HG03378 (cell line): Measurements from ENCODE around the gene SNX2.
"Not testable (repeated sequence)": the region's sequence is repeated elsewhere in the genome, so short reads cannot be mapped to it uniquely, and the experiment has no call there.

Experiments used
- ATAC-seq: cut with Tn5 transposase; IDR thresholded peaks from one replicate; pipeline ENCODE4 v1.9.1; 2021; ENCODE audit warnings: mild to moderate bottlenecking, moderate library complexity; ENCODE audit not compliant: unreplicated experiment

SNX2 gene

DNA sequence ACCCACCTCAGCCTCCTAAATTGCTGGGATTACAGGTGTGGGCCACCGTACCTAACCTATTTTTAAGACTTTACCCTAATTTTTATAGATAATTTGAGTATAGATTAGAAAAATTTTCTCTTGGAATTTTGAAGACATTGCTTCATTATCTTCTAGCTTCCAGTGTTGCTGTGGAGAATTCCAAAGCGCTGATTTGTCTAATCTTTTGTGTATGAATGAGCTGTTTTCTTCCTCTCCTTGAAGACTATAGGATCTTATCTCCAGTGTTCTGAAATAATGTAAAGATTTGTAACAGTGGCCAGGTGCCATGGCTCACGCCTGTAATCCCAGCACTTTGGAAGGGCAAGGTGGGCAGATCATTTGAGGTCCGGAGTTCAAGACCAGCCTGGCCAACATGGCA is 64.9 kb downstream of the SNX2 start:
- ATAC-seq: no peak

DNA sequence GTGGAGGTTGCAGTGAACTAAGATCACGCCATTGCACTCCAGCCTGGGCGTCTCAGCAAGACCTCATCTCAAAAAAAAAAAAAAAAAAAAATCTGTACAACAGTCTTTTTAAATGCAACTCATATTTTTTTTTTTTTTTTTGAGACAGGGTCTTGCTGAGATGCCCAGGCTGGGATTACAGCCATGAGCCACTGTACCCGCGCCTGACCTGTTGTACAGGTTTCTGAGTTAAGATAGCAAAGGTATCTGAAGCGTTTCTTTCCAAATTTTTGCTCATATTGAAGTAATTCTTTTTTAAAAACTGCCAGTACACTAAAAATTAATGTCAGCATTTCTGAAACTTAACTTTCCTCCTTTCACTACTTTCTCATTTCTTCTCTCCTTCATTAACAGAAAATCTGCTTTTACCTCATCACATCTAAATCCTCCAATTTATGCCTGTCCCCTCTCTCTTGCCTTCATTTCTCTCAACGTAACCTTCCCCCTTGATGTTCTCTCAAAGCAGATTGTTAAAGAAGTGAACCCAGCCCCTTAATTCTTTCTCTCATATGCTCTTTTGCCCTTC is 67.2 kb downstream of the SNX2 start:
- ATAC-seq: no peak

DNA sequence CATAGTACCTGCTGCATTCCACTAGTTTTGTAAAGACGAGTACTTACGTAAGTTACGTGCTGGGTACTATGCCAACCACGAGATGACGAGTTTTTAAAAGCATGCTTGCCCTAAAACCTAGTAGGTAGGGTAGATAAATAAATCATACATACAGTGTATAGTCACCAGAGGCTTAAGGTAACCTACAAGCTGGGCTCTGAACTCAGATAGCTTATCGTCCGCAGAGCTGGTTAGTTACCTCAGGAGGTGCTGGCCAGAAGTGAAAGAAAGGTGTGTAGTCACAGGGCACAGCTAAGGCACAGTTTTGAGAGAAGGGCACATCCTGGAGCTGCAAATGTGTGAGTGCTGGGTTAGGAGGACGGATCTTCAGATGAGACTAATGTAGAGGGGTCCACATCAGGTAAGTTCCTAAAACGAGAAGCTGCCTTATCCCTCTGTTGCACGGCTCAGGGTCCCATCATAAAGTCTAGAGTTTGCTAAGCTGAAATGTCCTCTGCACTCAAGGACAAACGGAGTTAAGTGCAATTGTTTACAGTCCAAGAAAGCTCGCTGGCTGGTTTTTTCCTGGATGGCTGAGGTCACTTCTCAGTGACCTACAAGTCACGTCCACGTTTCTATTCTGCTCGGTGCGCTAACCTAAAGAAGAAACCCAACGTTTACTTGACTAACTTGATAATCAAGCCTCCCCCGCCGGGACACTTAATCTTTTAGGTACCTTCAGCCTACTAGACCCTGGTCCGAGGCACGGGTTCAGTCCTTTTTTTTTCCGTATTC is 69.4 kb downstream of the SNX2 start:
- peak; percentile 2 for ATAC-seq

DNA sequence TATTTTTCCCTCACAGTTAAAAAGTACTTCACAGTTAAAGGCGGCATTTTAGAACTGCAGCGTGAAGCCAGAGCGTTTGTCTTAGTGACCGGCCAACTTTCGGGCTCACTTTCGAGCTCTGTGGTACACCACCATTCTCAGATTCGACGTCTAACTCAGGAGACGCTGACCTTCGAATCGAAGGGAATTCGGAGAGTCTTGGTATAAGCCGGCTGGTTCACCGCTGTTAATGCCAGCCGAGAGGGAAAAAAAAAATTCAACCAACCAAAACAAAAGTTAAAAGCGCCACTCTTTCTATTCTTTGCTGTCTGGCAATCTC is 70.0 kb downstream of the SNX2 start:
- peak; percentile 50 for ATAC-seq

DNA sequence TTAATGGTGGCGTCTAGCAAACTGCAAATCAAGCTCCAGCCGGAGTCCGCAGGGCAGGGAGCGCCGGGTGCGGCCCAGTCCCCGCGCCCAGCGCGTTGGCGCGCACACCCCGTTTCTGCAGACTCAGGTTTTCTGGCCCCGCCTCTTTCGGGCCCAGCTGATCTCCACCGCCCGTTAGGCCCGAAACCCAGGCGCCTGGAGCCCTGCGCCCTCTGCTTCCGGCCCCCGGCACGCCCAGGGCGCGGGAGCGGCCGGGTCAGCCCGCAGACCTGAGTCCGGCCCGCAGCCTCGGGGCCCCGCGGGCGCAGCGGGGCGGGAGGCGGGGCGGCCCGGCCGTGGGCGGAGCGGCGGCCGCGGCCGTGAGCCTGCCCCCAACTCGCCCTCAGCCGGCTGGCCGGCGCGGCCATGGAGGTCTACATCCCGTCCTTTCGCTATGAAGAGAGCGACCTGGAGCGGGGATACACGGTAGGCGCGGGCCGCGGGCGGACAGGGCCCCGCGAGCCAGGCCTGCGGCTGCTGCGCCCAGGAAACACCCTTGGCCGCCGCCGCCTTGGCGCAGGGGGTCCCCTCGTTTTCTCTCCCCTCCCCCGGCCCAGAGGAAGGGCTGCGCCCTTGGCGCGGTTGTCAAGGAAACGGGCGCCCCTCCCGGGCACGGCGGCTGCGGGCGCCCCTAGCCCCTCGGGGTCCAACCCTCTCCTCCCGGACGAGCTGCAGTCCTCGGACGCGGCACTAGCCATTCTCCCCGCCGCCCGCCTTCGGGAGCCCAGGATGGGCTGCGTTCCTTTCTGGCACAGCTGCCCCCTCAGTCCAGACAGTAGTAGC is 70.6 kb downstream of the SNX2 start, which contains the start of gene SNX24:
TSS of gene SNX24 (plus strand) at position 385 of the 822 bp plus-strand sequence. CDS start at position 406, 21 bp downstream.
- ATAC-seq: peak; percentile 83

DNA sequence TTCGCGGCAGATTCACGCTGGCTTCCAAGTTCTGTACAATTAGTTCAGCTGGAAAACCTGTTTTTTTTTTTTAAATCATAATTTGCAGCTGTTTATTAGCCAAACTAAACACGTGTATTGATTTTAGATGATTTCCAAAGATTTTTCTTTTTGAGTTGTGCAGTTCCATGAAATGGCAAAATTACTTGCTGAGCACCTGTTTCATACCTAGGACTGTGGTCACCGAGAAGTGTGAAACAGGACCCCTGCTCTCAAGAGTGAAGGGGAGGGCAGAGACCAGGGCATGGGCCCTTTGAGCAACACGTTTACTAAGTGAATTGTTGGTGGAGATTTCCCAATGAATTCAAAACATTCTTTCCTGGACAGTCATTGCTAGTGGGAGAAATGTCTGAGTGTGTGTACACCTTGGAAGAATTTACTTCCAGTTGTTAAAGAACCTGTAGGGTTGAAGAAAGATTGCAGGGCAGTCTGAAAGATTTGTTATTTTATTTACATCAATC is 71.2 kb downstream of the SNX2 start:
- no peak for ATAC-seq

DNA sequence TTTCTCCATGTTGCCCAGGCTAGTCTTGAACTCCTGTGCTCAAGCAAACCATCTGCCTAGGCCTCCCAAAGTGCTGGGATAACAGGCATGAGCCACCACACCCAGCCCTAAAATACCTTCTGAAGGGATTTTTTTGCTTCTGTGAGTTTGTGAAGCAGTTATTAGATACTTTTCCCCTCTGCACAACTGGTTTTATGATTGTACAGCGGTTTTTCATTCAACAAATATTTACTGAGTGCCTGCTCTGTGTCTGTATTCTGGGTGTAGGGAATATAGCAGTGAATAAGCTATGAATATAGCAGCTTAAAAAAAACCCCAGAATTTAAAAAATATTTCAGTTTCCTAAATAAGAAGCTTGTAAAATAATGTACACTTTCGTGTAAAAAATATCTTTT is 72.8 kb downstream of the SNX2 start:
- ATAC-seq: no peak

DNA sequence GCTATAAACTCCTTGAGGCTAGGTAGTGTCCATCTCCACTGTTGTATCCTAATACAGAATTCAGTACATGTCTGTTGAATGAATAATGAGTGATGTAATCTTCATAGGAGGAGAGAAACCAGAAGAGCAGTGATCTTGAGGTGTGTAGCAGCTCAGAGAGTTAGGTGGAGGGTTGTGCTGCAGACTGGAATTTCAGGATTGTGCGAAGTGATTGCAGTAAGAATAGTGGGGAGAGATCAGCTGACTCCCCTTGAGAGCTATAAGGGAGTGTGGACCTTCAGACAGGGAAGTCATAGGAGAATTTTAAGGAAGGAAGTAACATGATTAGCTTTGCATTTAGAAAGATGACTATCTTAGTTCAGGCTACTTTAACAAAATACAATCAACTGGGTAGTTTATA is 74.9 kb downstream of the SNX2 start:
- ATAC-seq: no peak

DNA sequence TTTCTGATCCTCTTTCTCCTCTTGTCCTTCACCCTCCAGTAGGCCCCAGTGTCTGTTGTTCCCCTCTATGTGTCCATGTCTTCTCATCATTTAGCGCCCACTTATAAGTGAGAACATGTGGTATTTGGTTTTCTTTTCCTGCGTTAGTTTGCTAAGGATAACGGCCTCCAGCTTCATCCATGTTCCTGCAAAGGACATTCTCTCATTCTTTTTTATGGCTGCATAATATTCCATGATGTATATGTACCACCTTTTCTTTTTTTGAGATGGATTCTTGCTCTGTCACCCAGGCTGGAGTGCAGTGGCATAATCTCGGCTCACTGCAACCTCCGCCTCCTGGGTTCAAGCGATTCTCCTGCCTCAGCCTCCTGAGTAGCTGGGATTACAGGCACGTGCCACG is 82.7 kb downstream of the SNX2 start:
- ATAC-seq: not testable (repeated sequence)

DNA sequence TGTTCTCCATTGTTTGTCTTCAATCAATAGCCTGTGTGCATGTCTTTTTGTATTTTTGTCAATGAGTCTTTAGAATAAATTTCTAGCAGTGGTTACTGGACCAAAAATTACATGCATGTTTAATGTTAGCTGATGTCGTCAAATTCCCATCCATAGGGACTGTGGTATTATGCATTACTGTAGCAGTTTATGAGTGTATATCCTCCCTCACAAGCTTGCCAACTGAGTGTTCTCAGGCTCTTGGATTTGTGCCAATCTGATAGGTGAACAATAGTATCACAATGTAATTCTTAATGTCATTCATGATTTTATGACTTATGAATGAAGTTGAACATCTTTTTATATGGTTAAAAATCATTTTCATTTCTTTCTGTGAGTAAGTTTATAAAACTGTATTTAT is 83.6 kb downstream of the SNX2 start:
- no peak for ATAC-seq

DNA sequence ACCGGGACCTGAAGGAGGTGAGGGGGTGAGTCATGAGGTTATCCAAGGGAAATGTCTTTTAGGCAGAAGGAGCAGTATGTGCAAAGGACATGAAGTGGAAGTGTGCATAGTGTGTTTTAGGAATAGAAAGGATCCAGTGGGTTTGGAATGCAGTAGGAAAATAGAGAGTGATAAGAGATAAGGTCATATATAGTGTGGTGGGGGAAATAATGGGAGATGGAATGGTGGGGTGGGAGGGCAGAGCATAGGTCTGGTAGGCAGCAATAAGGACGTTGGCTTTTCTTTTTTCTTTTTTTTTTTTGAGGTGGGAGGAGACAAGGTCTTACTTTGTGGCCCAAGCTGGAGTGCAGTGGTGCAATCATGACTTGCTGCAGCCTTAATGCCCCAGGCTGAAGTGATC is 88.4 kb downstream of the SNX2 start:
- no peak for ATAC-seq

DNA sequence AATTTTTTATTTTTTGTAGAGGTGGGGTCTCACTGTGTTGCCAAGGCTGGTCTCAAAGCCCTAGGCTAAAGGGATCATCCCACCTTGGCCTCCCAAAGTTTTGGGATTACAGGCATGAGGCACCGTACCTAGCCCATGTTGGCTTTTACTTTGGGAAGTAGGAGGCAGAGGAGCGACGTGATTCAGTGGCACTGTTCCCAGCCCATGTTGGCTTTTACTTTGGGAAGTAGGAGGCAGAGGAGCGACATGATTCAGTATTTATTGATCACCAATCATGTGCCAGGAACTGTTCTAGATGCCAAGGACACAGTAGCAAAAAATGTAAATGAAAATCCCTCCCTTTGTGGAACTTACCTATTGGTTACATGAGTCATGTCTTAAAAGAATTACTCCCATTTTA is 88.8 kb downstream of the SNX2 start:
- no peak for ATAC-seq

DNA sequence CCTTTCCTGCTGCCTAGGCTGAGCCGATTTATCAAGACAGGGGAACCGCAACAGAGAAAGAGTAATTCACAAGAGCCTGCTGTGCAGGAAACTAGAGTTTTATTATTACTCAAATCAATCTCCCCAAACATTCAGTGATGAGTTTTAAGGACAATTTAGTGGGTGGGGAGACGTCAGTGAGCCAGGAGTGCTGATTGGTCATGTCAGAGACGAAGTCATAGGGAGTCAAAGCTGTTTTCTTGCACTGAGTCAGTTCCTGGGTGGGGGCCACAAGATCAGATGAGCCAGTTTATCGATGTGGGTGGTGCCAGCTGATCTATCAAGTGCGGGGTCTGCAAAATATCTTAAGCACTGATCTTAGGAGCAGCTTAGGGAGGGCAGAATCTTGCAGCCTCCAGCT is 89.5 kb downstream of the SNX2 start:
- ATAC-seq: no peak

DNA sequence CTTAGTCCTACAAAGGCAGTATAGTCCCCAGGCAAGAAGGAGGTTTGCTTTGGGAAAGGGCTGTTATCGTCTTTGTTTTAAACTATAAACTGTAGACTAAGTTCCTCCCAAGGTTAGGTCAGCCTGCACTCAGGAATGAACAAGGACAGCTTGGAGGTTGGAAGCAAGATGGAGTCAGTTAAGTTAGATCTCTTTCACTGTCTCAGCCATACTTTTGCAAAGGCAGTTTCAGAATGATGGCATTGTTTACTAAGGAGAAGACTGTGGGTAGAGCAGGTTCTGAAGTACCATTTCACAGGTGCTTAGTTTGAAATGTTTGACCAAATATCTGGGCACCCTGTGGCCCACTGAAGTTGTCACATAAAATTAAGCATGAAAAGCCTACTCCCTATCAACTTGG is 90.0 kb downstream of the SNX2 start:
- ATAC-seq: no peak

DNA sequence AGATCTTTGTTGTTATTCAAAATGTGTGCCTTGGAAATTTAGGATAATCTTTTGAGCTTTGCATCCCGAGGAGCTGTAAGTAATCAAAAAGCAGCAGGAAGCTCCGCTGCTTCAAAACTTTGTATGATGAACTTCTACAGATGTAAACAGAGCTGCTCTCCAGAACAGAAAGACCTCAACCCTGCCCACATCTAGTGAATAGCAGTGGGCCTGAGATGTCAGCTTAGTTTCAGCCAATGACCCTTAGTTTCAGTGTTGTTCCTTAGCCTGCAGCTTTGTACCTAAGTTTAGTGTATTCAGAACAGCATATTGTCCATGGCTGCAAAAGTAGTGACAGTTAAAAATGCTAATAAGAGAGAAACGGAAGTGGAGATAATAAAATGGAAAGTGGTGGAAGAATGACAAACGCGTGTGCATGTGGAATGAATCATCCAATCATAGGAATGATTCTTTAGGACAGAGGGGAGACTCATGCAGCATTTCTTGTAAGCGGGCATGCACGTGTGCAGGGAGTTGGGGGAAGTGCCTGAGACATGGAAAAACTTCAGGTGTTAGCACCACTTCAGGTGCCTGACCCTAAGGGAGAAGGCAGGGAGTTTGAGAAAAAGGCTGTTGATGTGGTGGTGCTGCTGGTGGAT is 95.5 kb downstream of the SNX2 start:
- no peak for ATAC-seq

DNA sequence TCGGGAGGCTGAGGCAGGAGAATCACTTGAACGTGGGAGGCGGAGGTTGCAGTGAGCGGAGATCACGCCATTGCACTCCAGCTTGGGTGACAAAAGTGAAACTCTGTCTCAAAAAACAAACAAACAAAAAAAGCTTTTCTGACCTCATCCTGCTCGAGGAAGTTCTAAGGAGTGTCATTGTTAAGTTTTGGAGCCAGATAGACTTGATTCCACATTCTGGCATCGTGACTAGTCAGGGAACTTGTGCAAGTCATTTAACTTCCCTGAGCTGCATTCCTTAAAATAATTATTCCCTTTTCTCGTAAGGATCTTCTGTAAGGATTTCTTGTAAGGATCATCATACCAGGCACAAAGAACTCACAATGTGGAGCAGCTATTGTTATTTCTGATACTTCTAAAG is 96.8 kb downstream of the SNX2 start:
- no peak for ATAC-seq

DNA sequence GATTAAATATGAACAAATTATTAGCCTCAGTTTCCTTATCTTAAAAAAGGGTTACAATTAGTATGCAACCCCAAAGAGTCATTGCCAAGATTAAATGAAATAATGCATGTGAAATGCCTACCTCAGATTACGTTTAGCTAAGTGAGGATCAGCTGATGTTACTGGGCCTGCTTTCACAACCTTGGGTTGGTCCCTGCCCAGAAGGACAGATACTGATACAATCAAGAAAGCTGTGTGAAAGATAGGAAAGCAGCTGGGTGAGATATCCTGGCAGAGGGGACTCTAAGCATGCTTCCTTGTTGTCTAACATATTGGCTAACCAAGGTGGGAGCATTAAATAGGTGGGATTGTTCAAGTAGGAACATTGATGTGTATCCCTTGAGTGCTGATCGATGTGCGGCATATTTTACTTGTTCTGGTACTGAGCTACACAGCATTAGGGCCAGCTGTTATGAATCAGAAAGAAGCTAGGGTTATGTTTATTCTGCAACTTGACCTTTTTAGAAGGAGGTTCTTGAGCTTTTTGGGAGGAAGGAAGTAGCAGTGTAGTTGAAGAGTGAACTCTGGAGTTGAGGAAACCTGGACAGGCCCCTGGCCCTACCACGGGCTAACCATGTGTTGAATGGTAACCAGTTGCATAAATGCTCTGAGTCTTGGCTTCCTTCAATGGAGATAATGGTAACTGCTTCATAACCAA is 99.4 kb downstream of the SNX2 start:
- ATAC-seq: no peak

DNA sequence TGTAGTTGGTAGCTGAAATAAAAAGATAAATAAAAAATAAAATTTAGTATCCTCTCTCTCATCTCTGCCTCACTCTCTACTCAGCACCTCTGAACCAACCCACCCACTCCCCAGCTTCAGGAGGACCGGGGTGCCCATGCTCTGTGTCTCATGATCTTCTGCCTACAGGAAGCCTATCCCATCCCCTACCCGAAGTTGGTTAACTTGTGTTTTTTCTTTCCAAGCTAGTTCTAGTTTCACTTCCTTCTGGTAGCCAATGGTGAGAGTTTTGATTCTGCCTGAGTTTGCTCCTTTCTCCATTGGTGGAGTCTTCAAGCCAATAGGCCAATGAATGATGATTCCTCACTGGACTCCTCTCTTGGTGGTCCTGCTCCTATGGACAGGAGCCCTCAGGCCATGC is 102.6 kb downstream of the SNX2 start:
- ATAC-seq: peak; percentile 80

DNA sequence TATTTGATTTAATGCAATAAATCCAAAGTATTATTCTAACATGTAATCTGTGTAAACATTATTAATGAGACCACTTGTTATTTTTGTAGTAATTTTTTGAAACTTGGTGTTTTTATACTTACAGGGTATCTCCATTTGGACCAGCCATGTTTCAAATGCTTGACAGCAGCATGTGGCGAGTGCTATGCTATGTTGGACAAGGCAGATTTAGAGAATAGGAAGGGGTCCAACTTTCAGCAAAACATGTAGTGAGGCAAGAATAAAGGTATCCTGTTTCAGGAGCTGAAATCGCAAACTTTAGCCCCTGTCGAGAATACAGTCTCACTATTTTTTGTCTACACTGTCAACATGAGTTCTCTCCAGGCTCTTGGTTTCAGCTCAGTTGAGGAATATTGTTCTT is 104.2 kb downstream of the SNX2 start:
- no peak for ATAC-seq
